ENCODE measurements around the gene RNU7-1. TPM values are rescaled to one million over a fixed set of nuclear protein-coding genes. Genes with fewer than 3 reads are reported as not detected.
A peak's percentile ranks its signal among the peaks of the same experiment; 100 is the strongest.

RNU7-1 gene
- total and polyA plus RNA-seq, 9 of the 15 experiments (the other 6 are each of a cell fraction or from before 2014, with no cell fraction given), result not detected

GRCh38 chr12:6960593-6961277, 17.1 kb downstream of the RNU7-1 start (continued):
- no peak for TF ChIP-seq SNAPC5 (CRISPR knock-in tag; IDR thresholded peaks at IDR 0.05)
- no peak for TF ChIP-seq AFF1 (IDR thresholded peaks at IDR 0.05; ENCODE audit: low read depth in 1 of 2, partially characterized antibody in 2 of 2)
- peak; percentile 61; the same call in 1 of the 2 replicates for TF ChIP-seq REST (IDR thresholded peaks at IDR 0.05; ENCODE audit: borderline replicate concordance)
- no peak for TF ChIP-seq REST (CRISPR knock-in tag; IDR thresholded peaks at IDR 0.05; ENCODE audit: low read depth)
- TF ChIP-seq BRD9 (IDR thresholded peaks at IDR 0.05; ENCODE audit: low read depth, partially characterized antibody), result no peak

All from K562 (cell line).